H1 (cell line): ENCODE data around the gene OR2B2. TPM values are rescaled to one million over a fixed set of nuclear protein-coding genes. Genes with fewer than 3 reads are reported as not detected.

Source experiments
- EGR1 ChIP-seq: IDR thresholded peaks from 2 replicates; pipeline ENCODE4 v1.6.1; 2011; ENCODE audit warnings: low read depth, low read length, borderline replicate concordance
- NANOG ChIP-seq: IDR thresholded peaks from 2 replicates; pipeline ENCODE4 v1.6.1; 2011; ENCODE audit warnings: low read length, low read depth, mild to moderate bottlenecking, inconsistent platforms; ENCODE audit not compliant: insufficient read depth, poor library complexity, severe bottlenecking
- POU5F1 ChIP-seq: IDR thresholded peaks from 2 replicates; pipeline ENCODE4 v1.6.1; 2011; ENCODE audit warnings: low read depth, mild to moderate bottlenecking, low read length, moderate library complexity
- RXRA ChIP-seq: IDR thresholded peaks from 2 replicates; pipeline ENCODE4 v1.6.1; 2011; ENCODE audit warnings: low read depth, mild to moderate bottlenecking, low read length, moderate library complexity; ENCODE audit not compliant: insufficient read depth
- SAP30 ChIP-seq: fragments of 300-600 bp; sonication (generic); IDR thresholded peaks from 2 replicates; pipeline ENCODE4 v1.7.1; 2012; ENCODE audit warnings: low read length, moderate library complexity, mild to moderate bottlenecking, inconsistent platforms; ENCODE audit not compliant: insufficient read depth, insufficient replicate concordance
- TBP ChIP-seq: IDR thresholded peaks from 2 replicates; pipeline ENCODE4 v1.6.1; 2011; ENCODE audit warnings: low read depth, low read length, improper control_type of control experiment
- polyA plus RNA-seq, 7 experiments: library from polyadenylated mRNA; depleted of rRNA in 3 of 7; stranded (reverse) in 5 of 7; unstranded in 2 of 7; fragments of >200 nt in 5 of 7; fragments of 200-250 nt in 2 of 7; gene quantifications; 1 replicate in 5 of 7; 2 replicates in 1 of 7; 4 replicates in 1 of 7; pipeline versions ENCODE4 v1.2.1 to v1.2.3, GENCODE V29; 2011 to 2013; ENCODE audit warnings: missing spikeins in 2 of 7, mixed read lengths in 2 of 7
- total RNA-seq: library from RNA; stranded (reverse); fragmentation: NEBNext Ultra II Directional; extraction: Animal tissue kit (Norgen Biotek cat#: 25700); gene quantifications from 2 replicates; pipeline ENCODE4 v1.2.1, GENCODE V29; 2021

OR2B2 gene
- total and polyA plus RNA-seq, 2 of the 8 experiments (the other 6 are each of a cell fraction or from before 2014, with no cell fraction given) = not detected

DNA sequence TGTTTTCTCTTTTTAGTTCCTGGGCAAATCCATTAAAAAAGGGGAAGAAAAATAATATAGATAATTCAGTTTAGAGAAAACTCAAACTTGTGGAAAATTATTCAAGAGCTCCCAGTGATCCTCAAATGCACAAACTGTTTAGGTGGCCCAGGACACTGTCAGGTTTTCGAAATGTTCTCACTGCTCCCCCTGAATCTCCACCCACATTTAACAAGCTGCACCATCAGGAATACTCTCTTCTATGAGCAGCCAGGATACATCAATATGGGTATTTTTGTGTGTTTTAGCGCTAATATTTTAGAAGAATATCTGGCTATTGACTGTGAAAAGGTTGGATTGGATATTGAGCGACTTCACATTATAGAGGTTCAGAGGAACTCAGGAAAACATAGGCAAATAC lies 43.9 kb downstream of the OR2B2 start (continued):
- no peak for TF ChIP-seq POU5F1
- TF ChIP-seq TBP = no peak
- TF ChIP-seq RXRA = no peak
- no peak for TF ChIP-seq NANOG
- TF ChIP-seq EGR1 = no peak
- no peak for TF ChIP-seq SAP30
